Measurements from ENCODE around the gene SLX9.

Gene SLX9

GRCh38 chr21:44918107-44918470 is 21.7 kb upstream of the SLX9 start:
- H3K4me1 ChIP-seq (ENCODE audit: insufficient read depth, low read length): peaks cover 14% of the 10 kb centered on the region; the same call in 1 of the 2 replicates
- no peak overlapping the region for H3K9ac ChIP-seq (ENCODE audit: low read depth, low read length)
- H3K36me3 ChIP-seq (ENCODE audit: insufficient read depth, low read length): no peaks in the 10 kb centered on the region
- H3K9me3 ChIP-seq (ENCODE audit: control insufficient read depth, insufficient read depth, low read length): no peaks in the 10 kb centered on the region

- no peaks in the 10 kb centered on the region for H3K36me3 ChIP-seq (ENCODE audit: insufficient read depth, low read length)
- H3K9ac ChIP-seq (ENCODE audit: low read depth, low read length): peak overlapping the region; percentile 34; the same call in 1 of the 2 replicates
- H3K9me3 ChIP-seq (ENCODE audit: control insufficient read depth, insufficient read depth, low read length): no peaks in the 10 kb centered on the region
- H3K4me1 ChIP-seq (ENCODE audit: insufficient read depth, low read length): peaks cover 14% of the 10 kb centered on the region; the same call in 1 of the 2 replicates
Observed at GRCh38 chr21:44918581-44919033, 21.2 kb upstream of the SLX9 start.

GRCh38 chr21:44919111-44919912 is 20.5 kb upstream of the SLX9 start:
- no peaks in the 10 kb centered on the region for H3K36me3 ChIP-seq (ENCODE audit: insufficient read depth, low read length)
- H3K4me1 ChIP-seq (ENCODE audit: insufficient read depth, low read length): peaks cover 12% of the 10 kb centered on the region; the same call in 1 of the 2 replicates
- H3K9ac ChIP-seq (ENCODE audit: low read depth, low read length): peak overlapping the region; percentile 34; the same call in 1 of the 2 replicates
- H3K9me3 ChIP-seq (ENCODE audit: control insufficient read depth, insufficient read depth, low read length): no peaks in the 10 kb centered on the region

- Histone ChIP-seq H3K9me3 (ENCODE audit: control insufficient read depth, insufficient read depth, low read length) (no peaks in the 10 kb centered on the region), H3K9ac (ENCODE audit: low read depth, low read length) (0 out of 2 replicates have a peak overlapping the region, but pooled peaks have one; percentile 9), H3K4me1 (ENCODE audit: insufficient read depth, low read length) (peaks cover 6% of the 10 kb centered on the region; the same call in 1 of the 2 replicates), H3K36me3 (ENCODE audit: insufficient read depth, low read length) (no peaks in the 10 kb centered on the region)
Observed at GRCh38 chr21:44919913-44920693, 19.7 kb upstream of the SLX9 start.

- H3K9me3 ChIP-seq (ENCODE audit: control insufficient read depth, insufficient read depth, low read length): no peaks in the 10 kb centered on the region
- H3K4me1 ChIP-seq (ENCODE audit: insufficient read depth, low read length): peaks cover 6% of the 10 kb centered on the region; the same call in 1 of the 2 replicates
- H3K9ac ChIP-seq (ENCODE audit: low read depth, low read length): 0 out of 2 replicates have a peak within 1 kb of the TSS, but pooled peaks have one; percentile 9
- no peaks in the 10 kb centered on the region for H3K36me3 ChIP-seq (ENCODE audit: insufficient read depth, low read length)
Observed at GRCh38 chr21:44920694-44921604, 18.9 kb upstream of the SLX9 start, which contains the start of gene ITGB2. Gene ITGB2, minus strand, starts transcription at chr21:44920899. Its CDS starts 10,117 bp downstream, at chr21:44910782.

GRCh38 chr21:44921928-44922327 is 17.9 kb upstream of the SLX9 start:
- Histone ChIP-seq H3K9me3 (ENCODE audit: control insufficient read depth, insufficient read depth, low read length) (no peaks in the 10 kb centered on the region), H3K36me3 (ENCODE audit: insufficient read depth, low read length) (no peaks in the 10 kb centered on the region), H3K4me1 (ENCODE audit: insufficient read depth, low read length) (peaks cover 12% of the 10 kb centered on the region; the same call in 1 of the 2 replicates), H3K9ac (ENCODE audit: low read depth, low read length) (no peak overlapping the region)

GRCh38 chr21:44923480-44924084 is 16.2 kb upstream of the SLX9 start:
- Histone ChIP-seq H3K4me1 (ENCODE audit: insufficient read depth, low read length) (peaks cover 24% of the 10 kb centered on the region), H3K36me3 (ENCODE audit: insufficient read depth, low read length) (no peaks in the 10 kb centered on the region), H3K9ac (ENCODE audit: low read depth, low read length) (no peak overlapping the region), H3K9me3 (ENCODE audit: control insufficient read depth, insufficient read depth, low read length) (no peaks in the 10 kb centered on the region)

GRCh38 chr21:44924606-44925377 is 15.0 kb upstream of the SLX9 start:
- Histone ChIP-seq H3K4me1 (ENCODE audit: insufficient read depth, low read length) (peaks cover 26% of the 10 kb centered on the region), H3K36me3 (ENCODE audit: insufficient read depth, low read length) (no peaks in the 10 kb centered on the region), H3K9me3 (ENCODE audit: control insufficient read depth, insufficient read depth, low read length) (no peaks in the 10 kb centered on the region), H3K9ac (ENCODE audit: low read depth, low read length) (no peak overlapping the region)

GRCh38 chr21:44925378-44925755 is 14.5 kb upstream of the SLX9 start:
- Histone ChIP-seq H3K9ac (ENCODE audit: low read depth, low read length) (no peak overlapping the region), H3K9me3 (ENCODE audit: control insufficient read depth, insufficient read depth, low read length) (no peaks in the 10 kb centered on the region), H3K4me1 (ENCODE audit: insufficient read depth, low read length) (peaks cover 25% of the 10 kb centered on the region), H3K36me3 (ENCODE audit: insufficient read depth, low read length) (no peaks in the 10 kb centered on the region)

- Histone ChIP-seq H3K4me1 (ENCODE audit: insufficient read depth, low read length) (peaks cover 26% of the 10 kb centered on the region), H3K36me3 (ENCODE audit: insufficient read depth, low read length) (no peaks in the 10 kb centered on the region), H3K9me3 (ENCODE audit: control insufficient read depth, insufficient read depth, low read length) (no peaks in the 10 kb centered on the region), H3K9ac (ENCODE audit: low read depth, low read length) (no peak overlapping the region)
Observed at GRCh38 chr21:44926331-44927101, 13.3 kb upstream of the SLX9 start.

GRCh38 chr21:44927259-44927586 is 12.6 kb upstream of the SLX9 start:
- H3K9ac ChIP-seq (ENCODE audit: low read depth, low read length): no peak overlapping the region; the same call in 1 of the 2 replicates
- H3K9me3 ChIP-seq (ENCODE audit: control insufficient read depth, insufficient read depth, low read length): no peaks in the 10 kb centered on the region
- no peaks in the 10 kb centered on the region for H3K36me3 ChIP-seq (ENCODE audit: insufficient read depth, low read length)
- peaks cover 26% of the 10 kb centered on the region for H3K4me1 ChIP-seq (ENCODE audit: insufficient read depth, low read length)

- Histone ChIP-seq H3K36me3 (ENCODE audit: insufficient read depth, low read length) (no peaks in the 10 kb centered on the region), H3K4me1 (ENCODE audit: insufficient read depth, low read length) (peaks cover 26% of the 10 kb centered on the region), H3K9me3 (ENCODE audit: control insufficient read depth, insufficient read depth, low read length) (no peaks in the 10 kb centered on the region), H3K9ac (ENCODE audit: low read depth, low read length) (peak overlapping the region; percentile 31; the same call in 1 of the 2 replicates)
Observed at GRCh38 chr21:44927587-44928461, 12.0 kb upstream of the SLX9 start.

Measured in ES-I3 (cell line).